Measurements from ENCODE around the gene UBC.

UBC gene

GRCh38 chr12:124953689-124954405 is 39.4 kb upstream of the UBC start:
- no peak for DNase-seq (ENCODE audit: extremely low read depth, insufficient read length)
- peaks cover 49% of the 10 kb centered on the region for H3K36me3 ChIP-seq (ENCODE audit: control insufficient read depth, insufficient read depth, low read length)
- no peak for TF ChIP-seq CTCF (IDR thresholded peaks at IDR 0.05; ENCODE audit: insufficient read depth, low read length, poor library complexity, severe bottlenecking)
- H3K27me3 ChIP-seq (replicated peaks; ENCODE audit: control insufficient read depth, insufficient read depth, low read length): no peaks in the 10 kb centered on the region
- H3K4me3 ChIP-seq (replicated peaks; ENCODE audit: low read depth, low read length): no peak overlapping the region

- H3K27me3 ChIP-seq (replicated peaks; ENCODE audit: control insufficient read depth, insufficient read depth, low read length): no peaks in the 10 kb centered on the region
- DNase-seq (ENCODE audit: extremely low read depth, insufficient read length): no peak
- H3K36me3 ChIP-seq (ENCODE audit: control insufficient read depth, insufficient read depth, low read length): peaks cover 47% of the 10 kb centered on the region
- no peak overlapping the region for H3K4me3 ChIP-seq (replicated peaks; ENCODE audit: low read depth, low read length)
- no peak for TF ChIP-seq CTCF (IDR thresholded peaks at IDR 0.05; ENCODE audit: insufficient read depth, low read length, poor library complexity, severe bottlenecking)
Measured at GRCh38 chr12:124952801-124953200, 38.4 kb upstream of the UBC start.

- Histone ChIP-seq H3K27me3 (replicated peaks; ENCODE audit: control insufficient read depth, insufficient read depth, low read length) (no peaks in the 10 kb centered on the region), H3K36me3 (ENCODE audit: control insufficient read depth, insufficient read depth, low read length) (peaks cover 50% of the 10 kb centered on the region), H3K4me3 (replicated peaks; ENCODE audit: low read depth, low read length) (no peak overlapping the region)
- DNase-seq (ENCODE audit: extremely low read depth, insufficient read length): no peak
- no peak for TF ChIP-seq CTCF (IDR thresholded peaks at IDR 0.05; ENCODE audit: insufficient read depth, low read length, poor library complexity, severe bottlenecking)
Measured at GRCh38 chr12:124952295-124952694, 37.8 kb upstream of the UBC start.

- peaks cover 47% of the 10 kb centered on the region for H3K36me3 ChIP-seq (ENCODE audit: control insufficient read depth, insufficient read depth, low read length)
- no peaks in the 10 kb centered on the region for H3K27me3 ChIP-seq (replicated peaks; ENCODE audit: control insufficient read depth, insufficient read depth, low read length)
- no peak for TF ChIP-seq CTCF (IDR thresholded peaks at IDR 0.05; ENCODE audit: insufficient read depth, low read length, poor library complexity, severe bottlenecking)
- no peak overlapping the region for H3K4me3 ChIP-seq (replicated peaks; ENCODE audit: low read depth, low read length)
- no peak for DNase-seq (ENCODE audit: extremely low read depth, insufficient read length)
Measured at GRCh38 chr12:124949779-124950728, 35.6 kb upstream of the UBC start.

- no peak for TF ChIP-seq CTCF (IDR thresholded peaks at IDR 0.05; ENCODE audit: insufficient read depth, low read length, poor library complexity, severe bottlenecking)
- H3K4me3 ChIP-seq (replicated peaks; ENCODE audit: low read depth, low read length): no peak overlapping the region
- H3K27me3 ChIP-seq (replicated peaks; ENCODE audit: control insufficient read depth, insufficient read depth, low read length): no peaks in the 10 kb centered on the region
- DNase-seq (ENCODE audit: extremely low read depth, insufficient read length): no peak
- H3K36me3 ChIP-seq (ENCODE audit: control insufficient read depth, insufficient read depth, low read length): peaks cover 45% of the 10 kb centered on the region
Measured at GRCh38 chr12:124949066-124949465, 34.6 kb upstream of the UBC start.

Measured in GM06990 (cell line).